ENCODE measurements around the gene CADM1. TPM values are rescaled to one million over a fixed set of nuclear protein-coding genes. Genes with fewer than 3 reads are reported as not detected.

Gene CADM1
- total RNA-seq, 4 donors from 2014 or later: 10.6 to 15.7 (median 13.8) TPM

GRCh38 chr11:115208808-115209259 is 295.4 kb downstream of the CADM1 start:
- TF ChIP-seq POLR2A (IDR thresholded peaks at IDR 0.05; ENCODE audit: low read depth): no peak
- DNase-seq (ENCODE audit: extremely low spot score): no peak
- Histone ChIP-seq H3K9me3 (no peaks in the 10 kb centered on the region), H3K36me3 (no peaks in the 10 kb centered on the region), H3K27ac (replicated peaks in 1 of 4) (no peak overlapping the region), H3K27me3 (no peaks in the 10 kb centered on the region), H3K4me3 (no peak overlapping the region), H3K4me1 (no peaks in the 10 kb centered on the region)
- WGBS: 94% methylated on average over 3 of the region's 3 CpGs
- intact Hi-C loops (cut with DNase I): no loop called here

DNA sequence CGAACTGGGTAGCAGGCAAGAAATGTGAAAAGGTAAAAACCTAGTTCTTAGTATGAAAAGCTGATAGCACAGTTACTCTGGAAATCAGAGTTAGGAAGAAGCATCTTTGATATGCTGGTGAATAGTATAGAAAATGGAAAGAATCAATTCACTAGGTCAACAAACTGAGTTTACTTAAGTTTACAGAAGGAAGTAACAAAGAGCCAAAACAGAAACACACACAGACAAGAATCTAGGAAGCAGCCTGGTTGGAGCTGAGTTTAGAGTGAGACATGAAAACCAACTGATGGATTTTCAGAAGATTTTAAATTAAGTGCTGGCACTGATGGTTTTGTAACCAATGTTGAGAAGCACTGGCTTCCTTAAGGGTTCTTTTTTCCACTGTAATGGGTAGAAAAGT is 296.3 kb downstream of the CADM1 start:
- Histone ChIP-seq H3K27me3 (no peaks in the 10 kb centered on the region), H3K27ac (replicated peaks in 1 of 4) (no peak overlapping the region), H3K36me3 (no peaks in the 10 kb centered on the region), H3K4me3 (no peak overlapping the region), H3K4me1 (no peaks in the 10 kb centered on the region), H3K9me3 (no peaks in the 10 kb centered on the region)
- TF ChIP-seq POLR2A (IDR thresholded peaks at IDR 0.05; ENCODE audit: low read depth) (no peak), EP300 (IDR thresholded peaks at IDR 0.05) (no peak), POLR2AphosphoS5 (IDR thresholded peaks at IDR 0.05) (no peak)
- TF ChIP-seq, protein P1, sequence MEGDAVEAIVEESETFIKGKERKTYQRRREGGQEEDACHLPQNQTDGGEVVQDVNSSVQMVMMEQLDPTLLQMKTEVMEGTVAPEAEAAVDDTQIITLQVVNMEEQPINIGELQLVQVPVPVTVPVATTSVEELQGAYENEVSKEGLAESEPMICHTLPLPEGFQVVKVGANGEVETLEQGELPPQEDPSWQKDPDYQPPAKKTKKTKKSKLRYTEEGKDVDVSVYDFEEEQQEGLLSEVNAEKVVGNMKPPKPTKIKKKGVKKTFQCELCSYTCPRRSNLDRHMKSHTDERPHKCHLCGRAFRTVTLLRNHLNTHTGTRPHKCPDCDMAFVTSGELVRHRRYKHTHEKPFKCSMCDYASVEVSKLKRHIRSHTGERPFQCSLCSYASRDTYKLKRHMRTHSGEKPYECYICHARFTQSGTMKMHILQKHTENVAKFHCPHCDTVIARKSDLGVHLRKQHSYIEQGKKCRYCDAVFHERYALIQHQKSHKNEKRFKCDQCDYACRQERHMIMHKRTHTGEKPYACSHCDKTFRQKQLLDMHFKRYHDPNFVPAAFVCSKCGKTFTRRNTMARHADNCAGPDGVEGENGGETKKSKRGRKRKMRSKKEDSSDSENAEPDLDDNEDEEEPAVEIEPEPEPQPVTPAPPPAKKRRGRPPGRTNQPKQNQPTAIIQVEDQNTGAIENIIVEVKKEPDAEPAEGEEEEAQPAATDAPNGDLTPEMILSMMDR (IDR thresholded peaks at IDR 0.05): no peak
- intact Hi-C loops (cut with DNase I): no loop called here
- 98% methylated on average over 1 of the region's 1 CpG for WGBS
- no peak for DNase-seq (ENCODE audit: extremely low spot score)

GRCh38 chr11:115207166-115207591 is 297.0 kb downstream of the CADM1 start:
- TF ChIP-seq POLR2A (IDR thresholded peaks at IDR 0.05; ENCODE audit: low read depth): no peak
- no peaks in the 10 kb centered on the region for H3K36me3 ChIP-seq
- WGBS: 39% methylated on average over 4 of the region's 4 CpGs
- no peak overlapping the region for H3K4me3 ChIP-seq
- H3K27me3 ChIP-seq: no peaks in the 10 kb centered on the region
- intact Hi-C loops (cut with DNase I): no loop called here
- H3K9me3 ChIP-seq: no peaks in the 10 kb centered on the region
- no peak overlapping the region for H3K27ac ChIP-seq (replicated peaks in 1 of 4)
- H3K4me1 ChIP-seq: no peaks in the 10 kb centered on the region
- no peak for DNase-seq (ENCODE audit: extremely low spot score)

DNA sequence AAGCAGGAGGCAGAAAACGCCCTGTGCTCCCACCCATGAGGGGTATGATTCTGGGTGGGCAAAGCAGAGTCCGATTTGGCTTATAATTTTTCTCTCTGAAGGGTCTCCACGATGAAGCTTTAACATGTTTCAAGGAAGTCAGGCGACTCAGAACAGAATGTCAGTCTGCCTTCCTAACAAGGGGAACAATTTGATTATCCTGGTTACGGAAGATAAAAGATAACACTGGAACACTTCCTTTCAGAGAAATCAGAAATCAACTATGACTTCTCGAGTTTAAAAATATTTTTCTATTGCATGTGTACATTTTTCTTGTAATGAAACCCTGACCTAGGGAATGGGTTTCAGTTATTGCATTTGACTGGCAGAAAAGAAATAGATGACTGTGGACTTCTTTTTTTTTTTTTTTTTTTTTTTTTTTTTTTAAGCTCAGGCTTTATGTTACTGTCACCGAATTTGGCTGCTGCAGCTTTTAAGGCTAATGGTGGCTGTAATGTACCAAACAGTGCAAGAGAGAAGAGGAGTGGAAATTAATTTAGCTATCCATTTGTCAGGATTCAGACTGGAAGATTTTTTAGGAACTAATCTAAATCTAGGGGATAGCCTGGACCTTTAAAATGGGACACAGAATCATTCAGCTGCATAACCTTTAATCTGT is 297.7 kb downstream of the CADM1 start:
- H3K4me1 ChIP-seq: no peaks in the 10 kb centered on the region
- H3K4me3 ChIP-seq: no peak overlapping the region
- H3K27ac ChIP-seq (replicated peaks in 1 of 4): no peak overlapping the region
- DNase-seq (ENCODE audit: extremely low spot score): no peak
- no peaks in the 10 kb centered on the region for H3K27me3 ChIP-seq
- H3K9me3 ChIP-seq: no peaks in the 10 kb centered on the region
- WGBS: 86% methylated on average over 7 of the region's 7 CpGs
- no peaks in the 10 kb centered on the region for H3K36me3 ChIP-seq
- TF ChIP-seq POLR2A (IDR thresholded peaks at IDR 0.05; ENCODE audit: low read depth) (no peak), EP300 (IDR thresholded peaks at IDR 0.05) (no peak), POLR2AphosphoS5 (IDR thresholded peaks at IDR 0.05) (no peak)
- TF ChIP-seq, protein P1 (IDR thresholded peaks at IDR 0.05): no peak
- intact Hi-C loops (cut with DNase I): no loop called here

DNA sequence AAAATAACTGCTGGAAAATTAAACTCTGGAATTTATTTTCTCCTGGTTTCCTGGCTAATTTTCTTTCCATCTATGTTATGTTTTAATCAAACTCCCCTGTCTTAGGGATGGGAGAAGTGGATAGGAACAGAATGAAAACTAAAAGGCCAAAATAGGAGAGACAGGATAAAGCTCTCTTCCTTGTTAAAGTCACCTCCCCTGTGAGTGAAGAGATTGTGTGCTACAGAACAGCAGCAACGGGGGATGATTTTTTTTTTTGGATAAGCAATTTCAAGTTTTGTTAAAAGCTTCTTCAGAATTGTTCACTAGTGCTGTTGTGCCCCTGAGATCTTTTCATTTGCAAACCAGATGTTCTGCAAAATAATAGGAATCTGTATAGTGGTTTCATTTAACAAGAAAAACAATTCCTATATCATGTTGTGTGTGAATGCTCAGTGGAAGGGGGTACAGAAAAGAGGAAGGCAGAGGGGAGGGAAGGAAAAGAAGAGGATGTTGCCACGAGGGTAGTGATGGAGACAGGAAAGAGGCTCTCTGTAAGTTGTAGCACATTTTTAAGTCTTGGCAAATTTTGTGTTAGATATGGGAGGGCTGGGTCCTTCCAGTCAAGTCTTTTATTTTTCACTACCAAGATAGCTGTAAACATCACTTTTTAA is 301.2 kb downstream of the CADM1 start:
- H3K9me3 ChIP-seq: no peaks in the 10 kb centered on the region
- no peaks in the 10 kb centered on the region for H3K27me3 ChIP-seq
- TF ChIP-seq POLR2AphosphoS5 (IDR thresholded peaks at IDR 0.05) (no peak), POLR2A (IDR thresholded peaks at IDR 0.05; ENCODE audit: low read depth) (no peak), EP300 (IDR thresholded peaks at IDR 0.05) (no peak)
- TF ChIP-seq, protein P1 (IDR thresholded peaks at IDR 0.05): no peak
- no peak overlapping the region for H3K4me3 ChIP-seq
- DNase-seq (ENCODE audit: extremely low spot score): no peak
- H3K36me3 ChIP-seq: no peaks in the 10 kb centered on the region
- H3K27ac ChIP-seq (replicated peaks in 1 of 4): no peak overlapping the region
- intact Hi-C loops (cut with DNase I): no loop called here
- H3K4me1 ChIP-seq: no peaks in the 10 kb centered on the region
- WGBS: 62% methylated on average over 2 of the region's 2 CpGs

Data from esophagus muscularis mucosa (tissue), 4 donors.